Measurements from ENCODE around the gene FBXO40.

DNA sequence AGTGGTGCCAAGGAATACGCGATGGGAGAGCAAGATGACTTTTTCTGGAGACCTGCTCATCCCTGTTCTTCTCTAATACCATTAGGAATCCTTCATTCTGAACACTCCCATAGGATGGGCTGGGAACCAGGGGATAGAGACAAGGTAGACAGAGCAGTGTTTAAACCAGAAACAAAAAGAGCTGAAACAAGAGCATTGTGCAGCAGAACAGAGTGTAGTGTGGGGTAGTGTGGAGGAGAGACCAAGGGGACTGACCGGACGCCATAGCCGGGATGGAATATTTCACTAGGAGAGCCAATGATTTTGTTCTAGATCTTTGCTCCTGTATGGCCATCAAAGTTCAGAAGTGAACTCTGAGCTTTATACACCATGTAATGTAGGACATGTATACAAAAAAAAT is 51.9 kb downstream of the FBXO40 start:
- TF ChIP-seq CTCF (IDR thresholded peaks at IDR 0.05; ENCODE audit: control extremely low read depth in 1 of 3, insufficient read depth in 1 of 3, low read depth in 1 of 3, low read length in 3 of 3) (no peak), NRF1 (IDR thresholded peaks at IDR 0.05; ENCODE audit: low read depth, low read length) (no peak), SP1 (IDR thresholded peaks at IDR 0.05; ENCODE audit: low read depth, low read length) (no peak), EP300 (IDR thresholded peaks at IDR 0.05; ENCODE audit: borderline replicate concordance in 1 of 2, low read depth in 2 of 2, low read length in 2 of 2) (no peak), HDAC2 (IDR thresholded peaks at IDR 0.05; ENCODE audit: borderline replicate concordance in 1 of 2, low read depth in 2 of 2, low read length in 2 of 2) (no peak)
